Epithelial cell of prostate (primary cell): ENCODE data around the gene DKK1.
"Not testable (repeated sequence)": the region's sequence is repeated elsewhere in the genome, so short reads cannot be mapped to it uniquely, and the experiment has no call there.

Source experiments
- DNase-seq: peaks from one replicate; pipeline ENCODE4 v3.0.0-alpha.2; 2011; ENCODE audit warnings: low read depth, low spot score
- H3K27ac ChIP-seq: fragments of 450-650 bp; 2 replicates; pipeline ENCODE4 v1.5.1; 2017; ENCODE audit warnings: mild to moderate bottlenecking

Gene DKK1

DNA sequence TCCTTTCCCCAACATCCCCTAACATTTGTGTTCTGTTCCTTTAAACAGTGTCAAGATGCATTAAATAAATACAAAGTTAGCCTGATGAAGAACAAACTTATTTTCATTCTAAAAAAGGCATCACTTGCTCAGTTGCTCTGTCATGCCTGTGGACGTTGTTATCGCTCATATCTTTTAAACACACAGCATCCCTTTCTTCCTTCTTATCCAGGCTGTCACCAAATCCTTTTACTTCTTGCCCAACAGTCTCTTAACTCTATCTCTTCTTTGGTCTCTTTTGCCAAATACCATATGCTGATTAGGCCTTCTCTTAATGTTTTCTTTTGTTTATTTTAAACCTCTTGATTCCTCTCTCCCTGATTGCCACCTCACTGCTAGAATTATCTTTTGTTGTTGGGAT is 43.9 kb downstream of the DKK1 start:
- no peak overlapping the region for H3K27ac ChIP-seq
- no peak for DNase-seq

DNA sequence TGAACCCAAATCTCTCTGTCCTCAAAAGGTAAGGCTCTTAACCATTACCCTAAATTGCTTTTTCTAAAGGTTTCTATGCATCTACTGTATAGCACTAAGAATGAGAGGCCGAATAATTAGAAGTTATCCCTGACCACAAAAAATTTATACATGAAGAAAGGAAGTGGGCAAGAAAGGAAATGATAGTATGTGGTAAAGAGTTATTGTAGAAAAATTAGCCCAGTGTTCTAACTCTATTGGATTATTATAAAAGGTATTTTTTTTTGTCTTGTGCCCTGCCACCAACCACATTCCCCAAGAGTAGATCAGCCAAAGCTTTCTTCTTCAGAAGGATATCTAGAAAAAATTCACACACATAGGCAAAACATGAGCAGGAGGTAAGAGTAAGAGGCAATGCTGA is 45.4 kb downstream of the DKK1 start:
- no peak for DNase-seq
- H3K27ac ChIP-seq, result no peak overlapping the region

DNA sequence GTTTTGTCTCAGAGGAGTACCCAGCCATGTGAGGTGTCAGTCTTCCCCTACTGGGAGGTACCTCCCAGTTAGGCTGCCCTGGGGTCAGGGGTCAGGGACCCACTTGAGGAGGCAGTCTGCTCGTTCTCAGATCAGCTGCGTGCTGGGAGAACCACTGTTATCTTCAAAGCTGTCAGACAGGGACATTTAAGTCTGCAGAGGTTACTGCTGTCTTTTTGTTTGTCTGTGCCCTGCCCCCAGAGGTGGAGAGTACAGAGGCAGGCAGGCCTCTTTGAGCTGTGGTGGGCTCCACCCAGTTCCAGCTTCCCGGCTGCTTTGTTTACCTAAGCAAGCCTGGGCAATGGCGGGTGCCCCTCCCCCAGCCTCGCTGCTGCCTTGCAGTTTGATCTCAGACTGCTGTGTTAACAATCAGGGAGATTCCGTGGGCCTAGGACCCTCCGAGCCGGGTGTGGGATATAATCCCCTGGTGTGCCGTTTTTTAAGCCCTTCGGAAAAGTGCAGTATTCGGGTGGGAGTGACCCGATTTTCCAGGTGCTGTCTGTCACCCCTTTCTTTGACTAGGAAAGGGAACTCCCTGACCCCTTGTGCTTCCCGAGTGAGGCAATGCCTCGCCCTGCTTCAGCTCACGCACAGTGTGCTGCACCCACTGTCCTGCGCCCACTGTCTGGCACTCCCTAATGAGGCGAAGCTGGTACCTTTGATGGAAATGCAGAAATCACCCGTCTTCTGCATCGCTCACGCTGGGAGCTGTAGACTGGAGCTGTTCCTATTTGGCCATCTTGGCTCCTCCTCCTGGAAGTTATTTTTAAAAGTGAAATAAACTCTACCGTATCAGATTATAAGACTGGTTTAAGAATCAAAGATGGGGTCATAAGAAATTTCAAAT is 51.7 kb downstream of the DKK1 start:
- DNase-seq, H3K27ac ChIP-seq: not testable (repeated sequence)
